Sigmoid colon (tissue), 7 donors: ENCODE data around the gene ELAVL4. TPM values are rescaled to one million over a fixed set of nuclear protein-coding genes. Genes with fewer than 3 reads are reported as not detected.

ENCODE experiments used
- DNase-seq: peaks from one replicate; pipeline ENCODE4 v3.0.0-alpha.2; 2019
- H3K27ac ChIP-seq, 4 donors: fragments of 200-600 bp; sonication (generic); one replicate each; pipeline ENCODE4 v1.5.1; 2016 to 2019; ENCODE audit warnings: mild to moderate bottlenecking in 1 of 4
- H3K27me3 ChIP-seq, 3 donors: fragments of 200-600 bp; sonication (generic); one replicate each; pipeline ENCODE4 v1.5.1; 2019; ENCODE audit warnings: mild to moderate bottlenecking in 1 of 3
- H3K36me3 ChIP-seq, 4 donors: fragments of 200-600 bp; sonication (generic); one replicate each; pipeline ENCODE4 v1.5.1; 2016 to 2019
- H3K4me1 ChIP-seq, 4 donors: fragments of 200-600 bp; sonication (generic); one replicate each; pipeline ENCODE4 v1.5.1; 2017 to 2019
- H3K4me3 ChIP-seq, 4 donors: fragments of 200-600 bp; sonication (generic); one replicate each; pipeline ENCODE4 v1.5.1; 2017 to 2019; ENCODE audit warnings: mild to moderate bottlenecking in 2 of 4, moderate library complexity in 1 of 4
- H3K9me3 ChIP-seq, 4 donors: fragments of 200-600 bp in 3 of 4; sonication (generic) in 3 of 4; one replicate each; pipeline versions ENCODE4 v1.5.1 to v1.6.1; 2013 to 2019
- EP300 ChIP-seq, 4 donors: sonication (generic); formaldehyde crosslinking; IDR thresholded peaks; one replicate each; pipeline ENCODE4 v1.6.1; 2017; ENCODE audit warnings: antibody characterized with exemption in 4 of 4
- POLR2A ChIP-seq, 2 donors: fragments of 450-650 bp; IDR thresholded peaks; one replicate each; pipeline ENCODE4 v1.6.1; 2016; ENCODE audit warnings: antibody characterized with exemption in 2 of 2, mild to moderate bottlenecking in 2 of 2, moderate library complexity in 2 of 2
- POLR2AphosphoS5 ChIP-seq, 4 donors: sonication (generic); formaldehyde crosslinking; IDR thresholded peaks; one replicate each; pipeline ENCODE4 v1.6.1; 2017; ENCODE audit warnings: antibody characterized with exemption in 4 of 4
- WGBS, 2 donors: extraction: QIAGEN DNeasy Blood & Tissue Kit; methylation state at CpG; one replicate each; pipeline ENCODE4 v1.1.7; 2013; 5-methylcytosine and 5-hydroxymethylcytosine counted together
- intact Hi-C: fragments of 100-400 bp; cut with DNase I; formaldehyde crosslinking; loops from one replicate; pipeline ENCODE4 v1.15.1; 2023
- polyA plus RNA-seq, 3 donors: library from polyadenylated mRNA; stranded (reverse); fragments of 200-250 nt; gene quantifications; one replicate each; pipeline ENCODE4 v1.2.3, GENCODE V29; 2013
- total RNA-seq, 4 donors: library from RNA; depleted of rRNA; stranded (reverse); fragments of >200 nt; gene quantifications; one replicate each; pipeline ENCODE4 v1.1.0, GENCODE V29; 2016
- TF ChIP-seq, protein P1 (sequence below), 4 experiments: fragments of 450-650 bp in 3 of 4; fragments of 200-600 bp in 1 of 4; IDR thresholded peaks; one replicate each; pipeline ENCODE4 v1.5.1; 2016 to 2019; ENCODE audit warnings: antibody characterized with exemption in 4 of 4, mild to moderate bottlenecking in 3 of 4, moderate library complexity in 2 of 4
- donor health status: healthy with polysubstance abuse.
- donor health status: Bipolar disorder and iron deficiency.
- donor health status: healthy.

ELAVL4 gene
- total and polyA plus RNA-seq, 7 donors = 0.23 to 11.8 (median 2.9) TPM; not detected in 1

DNA sequence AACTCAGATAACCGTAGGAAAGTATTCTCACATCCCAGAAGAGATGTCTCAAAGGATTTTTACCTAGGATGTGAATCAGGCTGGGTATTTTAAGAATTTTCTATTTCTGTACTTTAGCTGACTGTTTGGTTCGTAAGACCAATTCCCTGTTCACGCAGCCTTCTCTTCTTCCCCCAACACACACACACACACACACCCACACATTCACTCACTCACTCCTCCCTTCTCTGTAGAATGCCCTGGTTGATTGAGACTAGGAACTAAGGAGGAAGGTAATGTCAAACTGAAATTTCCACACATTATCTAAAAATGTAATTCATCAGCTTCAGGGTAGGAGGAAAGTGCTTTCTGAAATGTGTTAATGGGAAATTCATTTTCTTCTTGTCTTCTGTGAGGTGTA is 43.5 kb downstream of the ELAVL4 start:
- no peak for DNase-seq
- WGBS, 2 donors = 74 to 81% methylated on average over 3 of the region's 3 CpGs
- no peak overlapping the region for H3K27ac ChIP-seq

DNA sequence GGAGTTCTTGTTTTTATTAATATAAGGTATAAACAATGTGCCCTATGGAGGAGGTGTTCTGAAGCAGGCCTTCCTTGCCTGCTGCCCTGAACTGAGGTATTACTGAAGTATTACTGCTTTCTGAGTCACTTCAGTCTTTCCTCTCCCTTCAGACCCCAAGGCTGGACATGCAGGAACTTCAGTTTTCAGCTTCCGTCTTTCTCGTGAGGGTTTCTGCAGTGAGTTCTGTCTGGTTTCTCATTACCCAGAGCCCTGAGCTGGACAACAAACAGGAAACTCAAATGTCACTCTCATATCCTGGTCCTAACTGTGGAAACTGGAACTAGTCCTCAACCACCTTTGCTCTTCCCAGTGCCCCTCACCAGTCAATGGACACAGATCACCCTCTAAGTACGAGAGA is 46.8 kb downstream of the ELAVL4 start:
- Histone ChIP-seq H3K9me3 (no peaks in the 10 kb centered on the region), H3K4me3 (no peak overlapping the region), H3K4me1 (no peaks in the 10 kb centered on the region), H3K27me3 (no peaks in the 10 kb centered on the region), H3K36me3 (no peaks in the 10 kb centered on the region), H3K27ac (no peak overlapping the region)
- TF ChIP-seq, protein P1, sequence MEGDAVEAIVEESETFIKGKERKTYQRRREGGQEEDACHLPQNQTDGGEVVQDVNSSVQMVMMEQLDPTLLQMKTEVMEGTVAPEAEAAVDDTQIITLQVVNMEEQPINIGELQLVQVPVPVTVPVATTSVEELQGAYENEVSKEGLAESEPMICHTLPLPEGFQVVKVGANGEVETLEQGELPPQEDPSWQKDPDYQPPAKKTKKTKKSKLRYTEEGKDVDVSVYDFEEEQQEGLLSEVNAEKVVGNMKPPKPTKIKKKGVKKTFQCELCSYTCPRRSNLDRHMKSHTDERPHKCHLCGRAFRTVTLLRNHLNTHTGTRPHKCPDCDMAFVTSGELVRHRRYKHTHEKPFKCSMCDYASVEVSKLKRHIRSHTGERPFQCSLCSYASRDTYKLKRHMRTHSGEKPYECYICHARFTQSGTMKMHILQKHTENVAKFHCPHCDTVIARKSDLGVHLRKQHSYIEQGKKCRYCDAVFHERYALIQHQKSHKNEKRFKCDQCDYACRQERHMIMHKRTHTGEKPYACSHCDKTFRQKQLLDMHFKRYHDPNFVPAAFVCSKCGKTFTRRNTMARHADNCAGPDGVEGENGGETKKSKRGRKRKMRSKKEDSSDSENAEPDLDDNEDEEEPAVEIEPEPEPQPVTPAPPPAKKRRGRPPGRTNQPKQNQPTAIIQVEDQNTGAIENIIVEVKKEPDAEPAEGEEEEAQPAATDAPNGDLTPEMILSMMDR (IDR thresholded peaks at IDR 0.05) = no peak
- TF ChIP-seq POLR2AphosphoS5 (IDR thresholded peaks at IDR 0.05) = no peak
- 67 to 73% methylated on average over 3 of the region's 3 CpGs for WGBS, 2 donors
- intact Hi-C loops = no loop called here
- DNase-seq = no peak

More for the DNA sequence above, 43.5 kb downstream of the ELAVL4 start:
- TF ChIP-seq POLR2AphosphoS5 (IDR thresholded peaks at IDR 0.05) = no peak
- TF ChIP-seq, protein P1 (IDR thresholded peaks at IDR 0.05) = no peak
- TF ChIP-seq EP300 (IDR thresholded peaks at IDR 0.05) = no peak
- TF ChIP-seq POLR2A (IDR thresholded peaks at IDR 0.05) = no peak
- Histone ChIP-seq H3K36me3 (no peaks in the 10 kb centered on the region), H3K4me3 (no peak overlapping the region), H3K27me3 (no peaks in the 10 kb centered on the region), H3K9me3 (no peaks in the 10 kb centered on the region), H3K4me1 (no peaks in the 10 kb centered on the region)
- intact Hi-C loops = no loop called here

DNA sequence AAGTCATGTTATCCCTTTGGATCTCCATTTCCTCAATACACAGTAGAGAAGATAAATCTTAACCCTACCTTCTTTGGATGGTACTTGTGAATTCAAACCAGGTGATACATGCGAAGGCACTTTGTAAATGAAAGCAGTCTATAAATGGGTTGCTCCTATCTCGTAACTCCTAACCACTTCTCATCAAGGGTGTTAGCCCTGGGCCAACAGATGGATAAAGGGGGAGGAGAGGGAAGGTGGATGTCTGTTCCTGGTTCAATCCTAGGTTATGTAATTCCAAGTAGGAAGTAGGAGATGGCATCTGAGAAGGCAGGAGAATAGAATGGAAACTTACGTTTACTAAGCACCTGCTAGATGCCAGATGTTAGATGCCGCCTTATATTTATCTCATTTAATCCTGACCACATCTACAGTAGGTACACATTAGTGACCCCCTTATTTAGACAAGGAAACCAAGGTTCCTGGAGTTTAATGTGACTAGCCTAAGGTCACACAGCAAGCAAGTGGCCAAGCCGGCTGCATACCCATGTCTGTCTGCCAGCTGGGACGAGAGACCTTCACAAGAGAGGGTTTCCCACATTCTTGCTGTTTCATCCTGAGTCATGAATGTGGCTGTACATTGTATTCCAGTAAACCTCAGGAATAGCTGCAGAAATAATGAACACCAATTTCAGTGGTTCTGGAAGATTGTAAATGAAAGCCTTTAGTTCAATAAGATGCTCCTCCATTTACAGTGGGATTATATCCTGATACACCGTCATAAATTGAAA is 47.7 kb downstream of the ELAVL4 start:
- Histone ChIP-seq H3K4me3 (no peak overlapping the region), H3K9me3 (no peaks in the 10 kb centered on the region), H3K36me3 (no peaks in the 10 kb centered on the region), H3K27me3 (no peaks in the 10 kb centered on the region), H3K4me1 (no peaks in the 10 kb centered on the region), H3K27ac (no peak overlapping the region)
- 81 to 87% methylated on average over 7 of the region's 7 CpGs for WGBS, 2 donors
- no peak for DNase-seq
- intact Hi-C loops = no loop called here
- TF ChIP-seq POLR2AphosphoS5 (IDR thresholded peaks at IDR 0.05) (no peak), POLR2A (IDR thresholded peaks at IDR 0.05) (no peak), EP300 (IDR thresholded peaks at IDR 0.05) (no peak)
- TF ChIP-seq, protein P1 (IDR thresholded peaks at IDR 0.05) = no peak

DNA sequence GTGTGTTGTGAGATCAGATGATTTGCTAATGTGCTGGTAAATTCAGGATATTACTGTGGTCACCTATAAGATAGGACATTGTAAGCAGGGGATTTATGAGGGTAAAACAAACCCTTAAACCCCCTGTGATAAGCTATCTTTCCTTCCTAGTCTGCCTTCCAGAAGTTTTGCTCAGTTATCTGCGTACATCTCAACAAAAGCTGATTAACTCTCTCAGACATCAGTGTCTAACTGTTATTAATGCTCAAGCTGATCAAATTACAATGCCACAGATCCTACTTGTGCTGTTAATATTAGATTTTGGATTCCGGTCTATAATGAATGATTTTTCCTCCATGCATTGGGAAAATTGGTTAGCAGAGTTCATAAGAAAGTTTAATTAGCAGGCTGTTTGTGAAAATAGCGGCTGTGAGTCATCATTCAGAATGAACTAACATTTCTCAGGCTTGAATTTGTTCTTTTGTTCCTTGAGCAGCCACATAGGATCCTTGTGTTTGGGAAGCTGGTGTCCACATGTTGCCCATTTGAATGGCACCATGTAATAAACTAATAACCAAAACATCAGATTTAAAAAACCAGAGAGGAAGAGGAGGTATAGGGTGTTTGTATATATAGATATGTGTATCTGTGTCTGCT is 48.7 kb downstream of the ELAVL4 start:
- no peak for DNase-seq
- 82 to 88% methylated on average over 3 of the region's 3 CpGs for WGBS, 2 donors
- intact Hi-C loops = no loop called here

More for the DNA sequence above, 48.7 kb downstream of the ELAVL4 start:
- H3K9me3 ChIP-seq = no peaks in the 10 kb centered on the region
- TF ChIP-seq POLR2A (IDR thresholded peaks at IDR 0.05) = no peak
- TF ChIP-seq, protein P1 (IDR thresholded peaks at IDR 0.05) = no peak
- TF ChIP-seq POLR2AphosphoS5 (IDR thresholded peaks at IDR 0.05) = no peak
- TF ChIP-seq EP300 (IDR thresholded peaks at IDR 0.05) = no peak
- H3K4me1 ChIP-seq = no peaks in the 10 kb centered on the region
- H3K36me3 ChIP-seq = no peaks in the 10 kb centered on the region
- H3K4me3 ChIP-seq = no peak overlapping the region
- H3K27me3 ChIP-seq = no peaks in the 10 kb centered on the region
- no peak overlapping the region for H3K27ac ChIP-seq
